ENCODE data around the gene CRNN.

Gene CRNN

DNA sequence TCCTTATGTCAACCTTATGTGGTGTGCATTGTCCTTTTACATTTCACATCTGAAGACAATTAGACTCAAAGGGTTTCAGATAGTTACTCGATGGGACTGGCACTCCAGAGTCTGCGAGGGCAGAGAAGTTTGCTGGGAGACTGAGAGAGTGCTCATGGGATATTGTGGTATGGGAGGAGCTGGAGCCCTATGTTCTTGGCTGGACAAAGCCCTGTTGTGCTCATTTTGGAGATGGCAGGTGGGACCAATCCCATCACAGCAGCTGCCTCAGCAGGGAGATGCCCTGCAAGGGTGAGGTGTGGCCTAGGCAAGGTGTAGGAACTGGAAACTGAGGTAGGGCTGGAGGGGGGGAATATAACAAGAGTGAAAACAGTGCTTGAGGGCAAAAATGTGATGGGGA is 43.5 kb upstream of the CRNN start:
- DNase-seq (ENCODE audit: low spot score) = no peak
- Histone ChIP-seq H3K27ac (no peak overlapping the region), H3K4me3 (no peak overlapping the region)
- TF ChIP-seq, protein P1, sequence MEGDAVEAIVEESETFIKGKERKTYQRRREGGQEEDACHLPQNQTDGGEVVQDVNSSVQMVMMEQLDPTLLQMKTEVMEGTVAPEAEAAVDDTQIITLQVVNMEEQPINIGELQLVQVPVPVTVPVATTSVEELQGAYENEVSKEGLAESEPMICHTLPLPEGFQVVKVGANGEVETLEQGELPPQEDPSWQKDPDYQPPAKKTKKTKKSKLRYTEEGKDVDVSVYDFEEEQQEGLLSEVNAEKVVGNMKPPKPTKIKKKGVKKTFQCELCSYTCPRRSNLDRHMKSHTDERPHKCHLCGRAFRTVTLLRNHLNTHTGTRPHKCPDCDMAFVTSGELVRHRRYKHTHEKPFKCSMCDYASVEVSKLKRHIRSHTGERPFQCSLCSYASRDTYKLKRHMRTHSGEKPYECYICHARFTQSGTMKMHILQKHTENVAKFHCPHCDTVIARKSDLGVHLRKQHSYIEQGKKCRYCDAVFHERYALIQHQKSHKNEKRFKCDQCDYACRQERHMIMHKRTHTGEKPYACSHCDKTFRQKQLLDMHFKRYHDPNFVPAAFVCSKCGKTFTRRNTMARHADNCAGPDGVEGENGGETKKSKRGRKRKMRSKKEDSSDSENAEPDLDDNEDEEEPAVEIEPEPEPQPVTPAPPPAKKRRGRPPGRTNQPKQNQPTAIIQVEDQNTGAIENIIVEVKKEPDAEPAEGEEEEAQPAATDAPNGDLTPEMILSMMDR (IDR thresholded peaks at IDR 0.05) = no peak

DNA sequence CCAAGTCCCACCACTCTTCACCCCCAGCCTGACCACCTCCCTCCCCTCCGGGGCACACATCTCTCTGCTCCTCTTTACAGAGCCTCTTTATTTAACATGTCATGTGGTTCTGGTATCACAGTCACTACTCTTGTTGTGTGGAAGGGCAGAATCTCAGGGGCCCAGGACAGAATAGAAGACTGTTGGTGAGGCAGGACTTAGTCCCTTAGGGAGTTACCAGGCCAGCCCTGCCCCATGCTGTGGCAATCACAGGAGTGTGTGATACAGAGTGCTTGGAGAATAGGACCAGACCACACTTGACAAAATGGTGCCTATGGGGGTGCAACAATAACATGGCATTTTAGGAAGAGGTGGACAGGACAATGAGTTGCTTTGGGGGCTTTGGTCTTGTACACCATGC is 43.0 kb upstream of the CRNN start:
- H3K27ac ChIP-seq = no peak overlapping the region
- TF ChIP-seq, protein P1 (IDR thresholded peaks at IDR 0.05) = no peak
- H3K4me3 ChIP-seq = no peak overlapping the region
- no peak for DNase-seq (ENCODE audit: low spot score)

DNA sequence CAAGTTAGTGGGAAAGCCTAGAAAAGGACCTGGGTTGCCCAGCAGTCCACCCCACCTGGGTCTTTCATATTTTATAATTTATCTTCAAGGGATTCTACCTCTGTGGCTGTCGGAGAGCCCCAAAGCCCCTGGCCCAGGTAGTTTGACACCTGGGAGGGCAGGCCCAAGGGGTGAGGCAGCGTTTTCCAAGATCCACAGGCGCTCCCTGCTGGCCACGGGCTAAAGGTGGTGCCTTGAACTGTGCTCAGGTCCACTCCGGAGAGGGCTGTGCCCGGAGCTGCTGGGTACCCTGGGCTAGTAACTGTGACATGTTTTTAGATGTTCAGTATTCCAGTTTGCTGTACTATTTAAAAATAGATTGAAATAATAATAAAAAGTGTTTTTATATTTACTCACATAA is 37.2 kb upstream of the CRNN start:
- Histone ChIP-seq H3K4me3 (no peak overlapping the region), H3K27ac (no peak overlapping the region)
- TF ChIP-seq, protein P1 (IDR thresholded peaks at IDR 0.05) = no peak
- DNase-seq (ENCODE audit: low spot score) = no peak

DNA sequence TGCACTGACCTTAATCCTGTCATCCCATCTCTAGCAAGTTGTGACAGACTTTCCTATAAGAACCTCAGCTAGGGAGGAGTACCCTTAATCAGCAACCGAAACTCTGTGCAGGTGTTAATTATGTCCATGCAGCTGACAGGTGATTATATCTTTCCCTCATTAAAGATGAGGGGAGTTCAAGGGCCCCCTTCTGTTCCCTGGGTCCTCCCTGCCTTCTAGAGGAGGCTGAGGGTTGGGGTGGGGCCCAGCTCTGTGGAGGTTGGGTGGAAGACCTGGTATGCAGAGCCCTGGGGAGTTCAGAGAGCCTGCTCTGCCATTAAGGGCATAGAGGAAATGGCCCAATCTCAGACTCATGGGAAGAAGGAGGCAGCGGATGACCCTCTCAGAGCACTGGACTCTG is 35.6 kb upstream of the CRNN start:
- Histone ChIP-seq H3K27ac (no peak overlapping the region), H3K4me3 (no peak overlapping the region)
- DNase-seq (ENCODE audit: low spot score) = no peak
- TF ChIP-seq, protein P1 (IDR thresholded peaks at IDR 0.05) = no peak

DNA sequence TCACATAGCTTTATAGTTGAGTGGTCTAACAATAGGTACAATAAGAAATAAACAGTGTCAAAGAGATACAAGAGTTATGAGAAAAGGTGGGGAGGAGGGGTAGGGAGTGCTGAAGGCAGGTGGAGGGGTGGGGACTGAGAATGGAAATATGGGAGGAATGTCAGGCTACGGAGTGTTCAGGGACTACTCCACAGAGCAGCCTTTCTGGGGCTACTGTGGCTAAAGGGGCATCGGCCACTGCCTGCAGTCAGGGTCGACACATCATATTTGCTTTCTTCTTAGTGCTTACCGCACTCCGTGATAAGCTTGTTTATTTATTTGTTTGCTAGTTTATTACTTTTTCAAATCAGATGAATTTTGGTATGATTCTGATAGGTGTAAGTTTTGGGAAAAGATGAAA is 34.4 kb upstream of the CRNN start:
- no peak for DNase-seq (ENCODE audit: low spot score)
- Histone ChIP-seq H3K4me3 (no peak overlapping the region), H3K27ac (no peak overlapping the region)
- TF ChIP-seq, protein P1 (IDR thresholded peaks at IDR 0.05) = no peak

DNA sequence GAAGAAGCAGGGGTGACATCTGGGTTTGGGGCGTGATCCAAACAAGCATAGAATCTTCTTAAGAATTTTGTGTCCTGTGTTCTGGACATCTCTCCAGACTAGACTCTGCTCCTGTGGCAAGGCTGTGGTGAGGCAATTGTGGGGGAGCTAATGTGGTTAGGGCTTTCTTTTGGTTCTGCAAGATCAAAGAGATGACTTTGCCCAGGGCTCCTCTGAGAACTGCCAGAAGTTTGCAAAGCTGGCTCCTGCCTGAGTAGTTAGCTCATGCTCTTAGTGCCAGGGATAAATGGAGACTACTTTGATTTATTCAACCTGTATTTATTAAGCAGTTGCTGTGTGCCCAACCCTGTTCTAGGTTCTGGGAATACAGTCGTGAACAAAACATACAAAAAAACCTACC is 34.0 kb upstream of the CRNN start:
- DNase-seq (ENCODE audit: low spot score) = no peak
- H3K4me3 ChIP-seq = no peak overlapping the region
- TF ChIP-seq, protein P1 (IDR thresholded peaks at IDR 0.05) = no peak
- H3K27ac ChIP-seq = no peak overlapping the region

DNA sequence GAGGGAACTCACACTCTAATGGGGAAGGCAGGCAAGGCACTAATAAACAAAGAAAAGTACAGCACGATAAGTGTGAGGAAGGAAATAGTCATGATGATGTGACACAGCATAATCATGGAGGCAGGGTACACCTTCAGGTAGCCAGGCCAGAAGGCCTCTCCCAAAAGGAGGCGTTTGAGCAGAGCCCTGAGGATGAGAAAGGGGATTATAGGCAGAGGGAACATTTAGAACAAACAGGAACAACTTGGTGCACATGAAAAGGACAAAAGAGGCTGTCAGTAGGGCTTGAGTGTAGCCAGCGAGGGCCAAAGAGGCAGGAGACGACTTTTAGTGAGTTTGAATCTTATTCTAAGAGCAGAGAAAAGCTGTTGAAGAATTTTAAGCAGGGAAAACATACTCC is 33.4 kb upstream of the CRNN start:
- TF ChIP-seq, protein P1 (IDR thresholded peaks at IDR 0.05) = no peak
- Histone ChIP-seq H3K4me3 (no peak overlapping the region), H3K27ac (no peak overlapping the region)
- DNase-seq (ENCODE audit: low spot score) = no peak
